Measurements from ENCODE around the gene KCNB1. TPM values are rescaled to one million over a fixed set of nuclear protein-coding genes. Genes with fewer than 3 reads are reported as not detected.

Gene KCNB1
- total and polyA plus RNA-seq, 4 donors: under 0.01 to 3.4 (median 1.4) TPM

DNA sequence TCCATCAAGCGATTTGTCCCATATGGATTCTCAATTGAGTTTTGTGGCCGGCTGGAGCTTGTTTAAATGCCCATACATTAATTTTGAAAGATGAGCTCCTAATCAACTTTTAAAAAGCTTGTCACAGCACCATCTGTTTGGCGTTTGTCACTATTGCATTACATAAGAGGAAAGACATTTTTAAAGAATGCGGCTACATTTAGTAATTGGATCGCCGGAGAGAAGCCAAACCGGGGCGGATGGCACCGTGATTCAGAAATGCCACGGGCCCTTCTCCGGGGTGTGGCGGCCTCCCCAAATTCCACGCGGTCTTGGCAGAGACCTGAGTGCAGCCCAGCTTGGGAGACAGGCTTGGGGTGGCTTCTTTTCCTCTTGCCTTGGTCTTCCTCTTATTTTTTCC is 136.9 kb downstream of the KCNB1 start:
- no peaks in the 10 kb centered on the region for H3K36me3 ChIP-seq (ENCODE audit: control insufficient read depth in 4 of 4, insufficient read depth in 3 of 4, low read depth in 1 of 4, low read length in 3 of 4)
- no peaks in the 10 kb centered on the region for H3K27me3 ChIP-seq (ENCODE audit: control insufficient read depth in 4 of 4, insufficient read depth in 4 of 4, low read length in 3 of 4)
- 78% methylated on average over 14 of the region's 14 CpGs for WGBS
- no peak overlapping the region for H3K4me3 ChIP-seq (ENCODE audit: low read depth in 1 of 3, low read length in 3 of 3)
- no peaks in the 10 kb centered on the region for H3K9me3 ChIP-seq (ENCODE audit: control insufficient read depth in 4 of 4, low read length in 3 of 4)
- peak overlapping the region in 1 of 2 donors; percentile 12 for H3K27ac ChIP-seq (ENCODE audit: low read depth in 1 of 2, low read length in 2 of 2)
- no peak overlapping the region for H3K9ac ChIP-seq (ENCODE audit: low read depth in 1 of 2, low read length in 2 of 2)
- H3K4me1 ChIP-seq (ENCODE audit: control insufficient read depth in 4 of 4, insufficient read depth in 4 of 4, low read length in 3 of 4): no peaks in the 10 kb centered on the region
- TF ChIP-seq JUND (IDR thresholded peaks at IDR 0.05) (no peak), HNF4A (conservative IDR thresholded peaks at IDR 0.05) (no peak), RAD21 (IDR thresholded peaks at IDR 0.05) (no peak), TAF1 (conservative IDR thresholded peaks at IDR 0.05) (no peak), FOXA1 (IDR thresholded peaks at IDR 0.05) (no peak), EGR1 (IDR thresholded peaks at IDR 0.05; ENCODE audit: low read depth in 2 of 2) (no peak), HNF4G (IDR thresholded peaks at IDR 0.05) (no peak)
- TF ChIP-seq, protein P1, sequence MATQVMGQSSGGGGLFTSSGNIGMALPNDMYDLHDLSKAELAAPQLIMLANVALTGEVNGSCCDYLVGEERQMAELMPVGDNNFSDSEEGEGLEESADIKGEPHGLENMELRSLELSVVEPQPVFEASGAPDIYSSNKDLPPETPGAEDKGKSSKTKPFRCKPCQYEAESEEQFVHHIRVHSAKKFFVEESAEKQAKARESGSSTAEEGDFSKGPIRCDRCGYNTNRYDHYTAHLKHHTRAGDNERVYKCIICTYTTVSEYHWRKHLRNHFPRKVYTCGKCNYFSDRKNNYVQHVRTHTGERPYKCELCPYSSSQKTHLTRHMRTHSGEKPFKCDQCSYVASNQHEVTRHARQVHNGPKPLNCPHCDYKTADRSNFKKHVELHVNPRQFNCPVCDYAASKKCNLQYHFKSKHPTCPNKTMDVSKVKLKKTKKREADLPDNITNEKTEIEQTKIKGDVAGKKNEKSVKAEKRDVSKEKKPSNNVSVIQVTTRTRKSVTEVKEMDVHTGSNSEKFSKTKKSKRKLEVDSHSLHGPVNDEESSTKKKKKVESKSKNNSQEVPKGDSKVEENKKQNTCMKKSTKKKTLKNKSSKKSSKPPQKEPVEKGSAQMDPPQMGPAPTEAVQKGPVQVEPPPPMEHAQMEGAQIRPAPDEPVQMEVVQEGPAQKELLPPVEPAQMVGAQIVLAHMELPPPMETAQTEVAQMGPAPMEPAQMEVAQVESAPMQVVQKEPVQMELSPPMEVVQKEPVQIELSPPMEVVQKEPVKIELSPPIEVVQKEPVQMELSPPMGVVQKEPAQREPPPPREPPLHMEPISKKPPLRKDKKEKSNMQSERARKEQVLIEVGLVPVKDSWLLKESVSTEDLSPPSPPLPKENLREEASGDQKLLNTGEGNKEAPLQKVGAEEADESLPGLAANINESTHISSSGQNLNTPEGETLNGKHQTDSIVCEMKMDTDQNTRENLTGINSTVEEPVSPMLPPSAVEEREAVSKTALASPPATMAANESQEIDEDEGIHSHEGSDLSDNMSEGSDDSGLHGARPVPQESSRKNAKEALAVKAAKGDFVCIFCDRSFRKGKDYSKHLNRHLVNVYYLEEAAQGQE (IDR thresholded peaks at IDR 0.05): no peak
- TF ChIP-seq, protein P2, sequence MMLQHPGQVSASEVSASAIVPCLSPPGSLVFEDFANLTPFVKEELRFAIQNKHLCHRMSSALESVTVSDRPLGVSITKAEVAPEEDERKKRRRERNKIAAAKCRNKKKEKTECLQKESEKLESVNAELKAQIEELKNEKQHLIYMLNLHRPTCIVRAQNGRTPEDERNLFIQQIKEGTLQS (IDR thresholded peaks at IDR 0.05): no peak
- TF ChIP-seq, protein P3, sequence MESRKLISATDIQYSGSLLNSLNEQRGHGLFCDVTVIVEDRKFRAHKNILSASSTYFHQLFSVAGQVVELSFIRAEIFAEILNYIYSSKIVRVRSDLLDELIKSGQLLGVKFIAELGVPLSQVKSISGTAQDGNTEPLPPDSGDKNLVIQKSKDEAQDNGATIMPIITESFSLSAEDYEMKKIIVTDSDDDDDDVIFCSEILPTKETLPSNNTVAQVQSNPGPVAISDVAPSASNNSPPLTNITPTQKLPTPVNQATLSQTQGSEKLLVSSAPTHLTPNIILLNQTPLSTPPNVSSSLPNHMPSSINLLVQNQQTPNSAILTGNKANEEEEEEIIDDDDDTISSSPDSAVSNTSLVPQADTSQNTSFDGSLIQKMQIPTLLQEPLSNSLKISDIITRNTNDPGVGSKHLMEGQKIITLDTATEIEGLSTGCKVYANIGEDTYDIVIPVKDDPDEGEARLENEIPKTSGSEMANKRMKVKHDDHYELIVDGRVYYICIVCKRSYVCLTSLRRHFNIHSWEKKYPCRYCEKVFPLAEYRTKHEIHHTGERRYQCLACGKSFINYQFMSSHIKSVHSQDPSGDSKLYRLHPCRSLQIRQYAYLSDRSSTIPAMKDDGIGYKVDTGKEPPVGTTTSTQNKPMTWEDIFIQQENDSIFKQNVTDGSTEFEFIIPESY (IDR thresholded peaks at IDR 0.05): no peak
- no peak for DNase-seq (ENCODE audit: low spot score)

- DNase-seq (ENCODE audit: low spot score): no peak
- peak overlapping the region in 1 of 2 donors; percentile 12 for H3K27ac ChIP-seq (ENCODE audit: low read depth in 1 of 2, low read length in 2 of 2)
- peak in 1 of 2 donors; percentile 38 for TF ChIP-seq JUND (IDR thresholded peaks at IDR 0.05)
- TF ChIP-seq, protein P4, sequence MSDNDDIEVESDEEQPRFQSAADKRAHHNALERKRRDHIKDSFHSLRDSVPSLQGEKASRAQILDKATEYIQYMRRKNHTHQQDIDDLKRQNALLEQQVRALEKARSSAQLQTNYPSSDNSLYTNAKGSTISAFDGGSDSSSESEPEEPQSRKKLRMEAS (IDR thresholded peaks at IDR 0.05): no peak
- no peaks in the 10 kb centered on the region for H3K36me3 ChIP-seq (ENCODE audit: control insufficient read depth in 4 of 4, insufficient read depth in 3 of 4, low read depth in 1 of 4, low read length in 3 of 4)
- no peak overlapping the region for H3K9ac ChIP-seq (ENCODE audit: low read depth in 1 of 2, low read length in 2 of 2)
- H3K4me1 ChIP-seq (ENCODE audit: control insufficient read depth in 4 of 4, insufficient read depth in 4 of 4, low read length in 3 of 4): no peaks in the 10 kb centered on the region
- no peak overlapping the region for H3K4me3 ChIP-seq (ENCODE audit: low read depth in 1 of 3, low read length in 3 of 3)
- H3K9me3 ChIP-seq (ENCODE audit: control insufficient read depth in 4 of 4, low read length in 3 of 4): no peaks in the 10 kb centered on the region
- no peaks in the 10 kb centered on the region for H3K27me3 ChIP-seq (ENCODE audit: control insufficient read depth in 4 of 4, insufficient read depth in 4 of 4, low read length in 3 of 4)
- WGBS: 71% methylated on average over 9 of the region's 9 CpGs
Measured at GRCh38 chr20:49344975-49345374, 137.5 kb downstream of the KCNB1 start.

- Histone ChIP-seq H3K27me3 (ENCODE audit: control insufficient read depth in 4 of 4, insufficient read depth in 4 of 4, low read length in 3 of 4) (no peaks in the 10 kb centered on the region), H3K4me1 (ENCODE audit: control insufficient read depth in 4 of 4, insufficient read depth in 4 of 4, low read length in 3 of 4) (no peaks in the 10 kb centered on the region), H3K9ac (ENCODE audit: low read depth in 1 of 2, low read length in 2 of 2) (no peak overlapping the region), H3K9me3 (ENCODE audit: control insufficient read depth in 4 of 4, low read length in 3 of 4) (no peaks in the 10 kb centered on the region), H3K36me3 (ENCODE audit: control insufficient read depth in 4 of 4, insufficient read depth in 3 of 4, low read depth in 1 of 4, low read length in 3 of 4) (no peaks in the 10 kb centered on the region), H3K27ac (ENCODE audit: low read depth in 1 of 2, low read length in 2 of 2) (no peak overlapping the region), H3K4me3 (ENCODE audit: low read depth in 1 of 3, low read length in 3 of 3) (no peak overlapping the region)
- DNase-seq (ENCODE audit: low spot score): no peak
- WGBS: 91% methylated on average over 2 of the region's 2 CpGs
- TF ChIP-seq, protein P5, sequence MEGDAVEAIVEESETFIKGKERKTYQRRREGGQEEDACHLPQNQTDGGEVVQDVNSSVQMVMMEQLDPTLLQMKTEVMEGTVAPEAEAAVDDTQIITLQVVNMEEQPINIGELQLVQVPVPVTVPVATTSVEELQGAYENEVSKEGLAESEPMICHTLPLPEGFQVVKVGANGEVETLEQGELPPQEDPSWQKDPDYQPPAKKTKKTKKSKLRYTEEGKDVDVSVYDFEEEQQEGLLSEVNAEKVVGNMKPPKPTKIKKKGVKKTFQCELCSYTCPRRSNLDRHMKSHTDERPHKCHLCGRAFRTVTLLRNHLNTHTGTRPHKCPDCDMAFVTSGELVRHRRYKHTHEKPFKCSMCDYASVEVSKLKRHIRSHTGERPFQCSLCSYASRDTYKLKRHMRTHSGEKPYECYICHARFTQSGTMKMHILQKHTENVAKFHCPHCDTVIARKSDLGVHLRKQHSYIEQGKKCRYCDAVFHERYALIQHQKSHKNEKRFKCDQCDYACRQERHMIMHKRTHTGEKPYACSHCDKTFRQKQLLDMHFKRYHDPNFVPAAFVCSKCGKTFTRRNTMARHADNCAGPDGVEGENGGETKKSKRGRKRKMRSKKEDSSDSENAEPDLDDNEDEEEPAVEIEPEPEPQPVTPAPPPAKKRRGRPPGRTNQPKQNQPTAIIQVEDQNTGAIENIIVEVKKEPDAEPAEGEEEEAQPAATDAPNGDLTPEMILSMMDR (IDR thresholded peaks at IDR 0.05; ENCODE audit: low read depth, low read length, missing input control): no peak
- TF ChIP-seq, protein P1 (IDR thresholded peaks at IDR 0.05): no peak
- no peak for TF ChIP-seq HNF4G (IDR thresholded peaks at IDR 0.05)
- TF ChIP-seq, protein P4 (IDR thresholded peaks at IDR 0.05): no peak
- no peak for TF ChIP-seq FOXA2 (IDR thresholded peaks at IDR 0.05)
- TF ChIP-seq NR2F2 (IDR thresholded peaks at IDR 0.05): no peak
- TF ChIP-seq RXRA (IDR thresholded peaks at IDR 0.05): no peak
- TF ChIP-seq, protein P2 (IDR thresholded peaks at IDR 0.05): no peak
- TF ChIP-seq HNF4A (conservative IDR thresholded peaks at IDR 0.05): no peak
- no peak for TF ChIP-seq SP1 (IDR thresholded peaks at IDR 0.05)
- TF ChIP-seq RAD21 (IDR thresholded peaks at IDR 0.05): no peak
Measured at GRCh38 chr20:49344140-49344539, 138.3 kb downstream of the KCNB1 start.
